OCI-LY7 (cell line): Measurements from ENCODE around the gene TBC1D23. TPM values are rescaled to one million over a fixed set of nuclear protein-coding genes. Genes with fewer than 3 reads are reported as not detected.
A peak's percentile ranks its signal among the peaks of the same experiment; 100 is the strongest.

Experiments used
- BruUV-seq: library from RNA; stranded (reverse); fragments of 400-500 nt; replicated peaks from 2 replicates; lab custom pipeline; 2021; lab: Mats Ljungman, UMichigan
- CTCF ChIA-PET: fragments of 300-600 bp; sonication (Branson Sonifier 250); formaldehyde crosslinking; loops from one replicate; lab custom pipeline; 2022; ENCODE audit warnings: antibody characterized with exemption; ENCODE audit not compliant: unreplicated experiment; lab: Charles Lee
- POLR2A ChIA-PET: fragments of 300-600 bp; sonication (Branson Sonifier 250); formaldehyde crosslinking; loops from one replicate; lab custom pipeline; 2022; ENCODE audit warnings: antibody characterized with exemption; lab: Charles Lee
- DNase-seq: peaks from one replicate; pipeline ENCODE4 v3.0.0-alpha.2; 2015; ENCODE audit warnings: low spot score
- H2AFZ ChIP-seq: fragments of 200-600 bp; sonication (generic), shearing (Covaris generic); 2 replicates; pipeline ENCODE4 v1.6.1; 2014; ENCODE audit warnings: mild to moderate bottlenecking, antibody characterized with exemption, low read length, moderate library complexity
- H3K27ac ChIP-seq: fragments of 200-600 bp; sonication (generic); 2 replicates; pipeline ENCODE4 v1.5.1; 2014; ENCODE audit warnings: mixed run types, low read depth, mild to moderate bottlenecking, moderate library complexity, low read length, inconsistent platforms; ENCODE audit not compliant: poor library complexity, severe bottlenecking
- H3K36me3 ChIP-seq: fragments of 200-600 bp; sonication (generic); 2 replicates; pipeline ENCODE4 v1.6.1; 2014; ENCODE audit warnings: mild to moderate bottlenecking, antibody characterized with exemption, low read length, moderate library complexity, mixed read lengths; ENCODE audit not compliant: insufficient read depth
- H3K4me1 ChIP-seq: fragments of 200-600 bp; sonication (generic); 2 replicates; pipeline ENCODE4 v1.5.1; 2014; ENCODE audit warnings: mild to moderate bottlenecking, low read length; ENCODE audit not compliant: insufficient read depth, poor library complexity, severe bottlenecking
- H3K4me2 ChIP-seq: fragments of 200-600 bp; sonication (generic); 2 replicates; pipeline ENCODE4 v1.6.1; 2014; ENCODE audit warnings: mild to moderate bottlenecking, low read length
- H3K4me3 ChIP-seq: fragments of 200-600 bp; sonication (generic); 2 replicates; pipeline ENCODE4 v1.5.1; 2014; ENCODE audit warnings: mild to moderate bottlenecking, low read depth, low read length; ENCODE audit not compliant: poor library complexity, severe bottlenecking
- H3K79me2 ChIP-seq: fragments of 200-600 bp; sonication (generic); 2 replicates; pipeline ENCODE4 v1.6.1; 2016; ENCODE audit warnings: low read depth, mild to moderate bottlenecking, low read length, moderate library complexity, mixed read lengths; ENCODE audit not compliant: insufficient read depth
- H3K9me2 ChIP-seq: fragments of 200-600 bp; sonication (generic); 2 replicates; pipeline ENCODE4 v1.6.1; 2016; ENCODE audit warnings: mild to moderate bottlenecking, low read length, mixed read lengths; ENCODE audit not compliant: insufficient read depth
- H3K9me3 ChIP-seq: fragments of 200-600 bp; sonication (generic); 2 replicates; pipeline ENCODE4 v1.6.1; 2014; ENCODE audit warnings: mild to moderate bottlenecking, mixed run types, low read length, mixed read lengths
- H4K20me1 ChIP-seq: fragments of 200-600 bp; sonication (generic); 2 replicates; pipeline ENCODE4 v1.6.1; 2014; ENCODE audit warnings: mild to moderate bottlenecking, antibody characterized with exemption, low read length, moderate library complexity, mixed read lengths; ENCODE audit not compliant: insufficient read depth
- CTCF ChIP-seq: fragments of 200-600 bp; sonication (generic); conservative IDR thresholded peaks from 2 replicates; pipeline ENCODE4 v1.5.1; 2014; ENCODE audit warnings: mild to moderate bottlenecking, antibody characterized with exemption, low read length, moderate library complexity, mixed read lengths
- EZH2phosphoT487 ChIP-seq: fragments of 200-600 bp; sonication (generic); IDR thresholded peaks from 2 replicates; pipeline ENCODE4 v1.6.1; 2018; ENCODE audit warnings: low read depth, borderline replicate concordance, mild to moderate bottlenecking, mixed run types, antibody characterized with exemption, low read length, moderate library complexity, mixed read lengths
- intact Hi-C: fragments of 100-400 bp; cut with micrococcal nuclease; formaldehyde crosslinking; loops from one replicate; pipeline ENCODE4 v1.10.0; 2022; ENCODE audit not compliant: unreplicated experiment
- total RNA-seq, 2 experiments: library from RNA; depleted of rRNA in 1 of 2; stranded (reverse); fragments of >200 nt in 1 of 2; shearing (Covaris generic) in 1 of 2; gene quantifications; 2 replicates each; pipeline ENCODE4 v1.2.3, GENCODE V29; 2014 to 2022

The TBC1D23 gene
- total RNA-seq, 2 experiments from 2014 or later: 12.0 to 23.4 TPM

GRCh38 chr3:100252001-100252400 lies 8.8 kb upstream of the TBC1D23 start:
- Histone ChIP-seq H4K20me1 (no peaks in the 10 kb centered on the region), H3K4me1 (no peaks in the 10 kb centered on the region), H3K4me2 (no peak overlapping the region), H3K4me3 (no peak overlapping the region), H3K9me3 (no peaks in the 10 kb centered on the region), H2AFZ (no peak overlapping the region), H3K79me2 (no peaks in the 10 kb centered on the region), H3K36me3 (no peaks in the 10 kb centered on the region), H3K9me2 (no peaks in the 10 kb centered on the region), H3K27ac (no peak overlapping the region)
- CTCF ChIA-PET: no interaction called here
- no TSS peak for BruUV-seq
- intact Hi-C loops: no loop called here
- POLR2A ChIA-PET: interaction anchor here (0.6 kb wide), 1 partner anchor 456 kb away, joined by 3 read pairs; no protein-coding TSS in a partner anchor
- DNase-seq: no peak
- TF ChIP-seq CTCF: no peak
- TF ChIP-seq EZH2phosphoT487: no peak

GRCh38 chr3:100254168-100254777 lies 6.5 kb upstream of the TBC1D23 start:
- no peak overlapping the region for H2AFZ ChIP-seq

More at GRCh38 chr3:100254168-100254777, 6.5 kb upstream of the TBC1D23 start:
- intact Hi-C loops: loop anchor here (1.0 to 2.0 kb wide), 2 partner anchors 185 to 421 kb away; no protein-coding TSS in a partner anchor
- Histone ChIP-seq H3K4me3 (no peak overlapping the region), H3K36me3 (no peaks in the 10 kb centered on the region), H3K79me2 (no peaks in the 10 kb centered on the region), H3K4me2 (no peak overlapping the region), H3K4me1 (no peaks in the 10 kb centered on the region), H3K27ac (no peak overlapping the region), H3K9me2 (no peaks in the 10 kb centered on the region), H3K9me3 (no peaks in the 10 kb centered on the region), H4K20me1 (no peaks in the 10 kb centered on the region)
- no peak for TF ChIP-seq EZH2phosphoT487
- peak; percentile 86 for TF ChIP-seq CTCF
- no TSS peak for BruUV-seq
- ChIA-PET POLR2A (interaction anchor here (0.6 to 1.0 kb wide), 5 partner anchors 119 to 575 kb away, joined by 3 to 5 read pairs (median 4); no protein-coding TSS in a partner anchor), CTCF (interaction anchor here (0.5 to 1.1 kb wide), 5 partner anchors 180 to 1081 kb away, joined by 3 to 12 read pairs (median 4); no protein-coding TSS in a partner anchor)
- peak; percentile 68 for DNase-seq
